Smooth muscle cell (in vitro differentiated cells): ENCODE measurements around the gene DVL2. TPM values are rescaled to one million over a fixed set of nuclear protein-coding genes. Genes with fewer than 3 reads are reported as not detected.

ENCODE experiments used
- DNase-seq: peaks from one replicate; lab custom pipeline; 2025; ENCODE audit not compliant: unreplicated experiment; lab: John Stamatoyannopoulos, UW
- H2AFZ ChIP-seq: fragments of 200-600 bp; sonication (generic); 2 replicates; pipeline ENCODE4 v1.6.0; 2016; ENCODE audit warnings: antibody characterized with exemption, low read depth, mild to moderate bottlenecking
- H3F3A ChIP-seq: fragments of 200-600 bp; sonication (generic); 2 replicates; pipeline ENCODE4 v1.6.0; 2017; ENCODE audit warnings: antibody characterized with exemption, low read depth
- H3K27ac ChIP-seq: fragments of 200-600 bp; sonication (generic); 2 replicates; pipeline ENCODE4 v1.5.1; 2016; ENCODE audit warnings: low read depth, mild to moderate bottlenecking
- H3K27me3 ChIP-seq: fragments of 200-600 bp; sonication (generic); 2 replicates; pipeline ENCODE4 v1.6.1; 2016; ENCODE audit warnings: low read depth, mild to moderate bottlenecking
- H3K36me3 ChIP-seq: fragments of 200-600 bp; sonication (generic); 2 replicates; pipeline ENCODE4 v1.5.1; 2016; ENCODE audit warnings: low read depth
- H3K4me1 ChIP-seq: fragments of 200-600 bp; sonication (generic); 2 replicates; pipeline ENCODE4 v1.5.1; 2016; ENCODE audit warnings: low read depth
- H3K4me2 ChIP-seq: fragments of 200-600 bp; sonication (generic); 2 replicates; pipeline ENCODE4 v1.6.0; 2016; ENCODE audit warnings: mild to moderate bottlenecking
- H3K4me3 ChIP-seq: fragments of 200-600 bp; sonication (generic); 2 replicates; pipeline ENCODE4 v1.5.1; 2016; ENCODE audit warnings: mild to moderate bottlenecking
- H3K79me2 ChIP-seq: fragments of 200-600 bp; sonication (generic); 2 replicates; pipeline ENCODE4 v1.6.0; 2016; ENCODE audit warnings: low read depth, mild to moderate bottlenecking
- H3K9ac ChIP-seq: fragments of 200-600 bp; sonication (generic); 2 replicates; pipeline ENCODE4 v1.6.0; 2016; ENCODE audit warnings: low read depth
- H3K9me3 ChIP-seq: fragments of 200-600 bp; sonication (generic); replicated peaks from 2 replicates; pipeline ENCODE4 v1.5.1; 2016; ENCODE audit warnings: low read depth
- H4K20me1 ChIP-seq: fragments of 200-600 bp; sonication (generic); 2 replicates; pipeline ENCODE4 v1.6.0; 2016; ENCODE audit warnings: low read depth
- CTCF ChIP-seq: fragments of 200-600 bp; sonication (generic); IDR thresholded peaks from 2 replicates; pipeline ENCODE4 v1.5.1; 2017; ENCODE audit warnings: borderline replicate concordance, mild to moderate bottlenecking, antibody characterized with exemption; ENCODE audit not compliant: insufficient read depth, poor library complexity, severe bottlenecking
- WGBS: methylation state at CpG from one replicate; pipeline ENCODE4 v1.1.7; 2016; ENCODE audit warnings: low lambda C conversion rate; 5-methylcytosine and 5-hydroxymethylcytosine counted together
- polyA plus RNA-seq: library from polyadenylated mRNA; unstranded; fragments of >200 nt; fragmentation: Nextera tagmentation; extraction: Ambion mirVana; gene quantifications from 2 replicates; pipeline ENCODE4 v1.2.1, GENCODE V29; 2016
- total RNA-seq: library from RNA; depleted of rRNA; stranded (reverse); fragments of >200 nt; gene quantifications from 2 replicates; pipeline ENCODE4 v1.2.3, GENCODE V29; 2014

DVL2 gene
- total RNA-seq (26.1 and 31.8 TPM in 2 replicates), polyA plus RNA-seq (46.7 and 49.6 TPM in 2 replicates)

GRCh38 chr17:7234083-7234951 lies at the start of gene DVL2:
Gene DVL2, minus strand, starts transcription at chr17:7234517. Its CDS starts 255 bp downstream, at chr17:7234262.
- Histone ChIP-seq H3K4me1 (peaks cover 12% of the 10 kb centered on the region), H3K9ac (peak within 1 kb of the TSS; percentile 67), H3K27me3 (no peaks in the 10 kb centered on the region), H3K9me3 (no peaks in the 10 kb centered on the region), H3K27ac (peak within 1 kb of the TSS; percentile 74), H3F3A (peaks cover 32% of the 10 kb centered on the region), H3K4me2 (peak within 1 kb of the TSS; percentile 92), H2AFZ (peak within 1 kb of the TSS; percentile 65), H4K20me1 (peaks cover 61% of the 10 kb centered on the region), H3K79me2 (peaks cover 86% of the 10 kb centered on the region), H3K36me3 (no peaks in the 10 kb centered on the region), H3K4me3 (peak within 1 kb of the TSS; percentile 71)
- 4% methylated on average over 55 of the region's 72 CpGs for WGBS
- DNase-seq, result peak; percentile 95
- TF ChIP-seq CTCF, result no peak

- no peaks in the 10 kb centered on the region for H3K79me2 ChIP-seq
- no peaks in the 10 kb centered on the region for H3K4me1 ChIP-seq
- no peak for DNase-seq
- H3F3A ChIP-seq, result peaks cover 5% of the 10 kb centered on the region
- H3K9ac ChIP-seq, result no peak overlapping the region
- no peak overlapping the region for H3K27ac ChIP-seq
- H3K27me3 ChIP-seq, result peaks cover 14% of the 10 kb centered on the region
- H3K4me3 ChIP-seq, result no peak overlapping the region
- no peaks in the 10 kb centered on the region for H3K36me3 ChIP-seq
- no peaks in the 10 kb centered on the region for H4K20me1 ChIP-seq
- WGBS, result 89% methylated on average over 18 of the region's 18 CpGs
- no peaks in the 10 kb centered on the region for H3K9me3 ChIP-seq
- H2AFZ ChIP-seq, result no peak overlapping the region
- H3K4me2 ChIP-seq, result no peak overlapping the region
- no peak for TF ChIP-seq CTCF
Measured at GRCh38 chr17:7283471-7284216, 49.3 kb upstream of the DVL2 start.

- Histone ChIP-seq H3K9ac (no peak overlapping the region), H2AFZ (no peak overlapping the region), H3F3A (peaks cover 5% of the 10 kb centered on the region), H3K79me2 (no peaks in the 10 kb centered on the region), H3K4me1 (no peaks in the 10 kb centered on the region), H3K9me3 (no peaks in the 10 kb centered on the region), H3K27ac (no peak overlapping the region), H3K4me3 (no peak overlapping the region), H3K4me2 (no peak overlapping the region), H3K36me3 (no peaks in the 10 kb centered on the region), H4K20me1 (no peaks in the 10 kb centered on the region), H3K27me3 (peaks cover 14% of the 10 kb centered on the region)
- 86% methylated on average over 6 of the region's 6 CpGs for WGBS
- no peak for DNase-seq
- no peak for TF ChIP-seq CTCF
Measured at GRCh38 chr17:7282752-7283321, 48.5 kb upstream of the DVL2 start.
